ENCODE data around the gene ZNF280B. TPM values are rescaled to one million over a fixed set of nuclear protein-coding genes. Genes with fewer than 3 reads are reported as not detected.

The ZNF280B gene
- total RNA-seq (2022) (3.9 and 4.0 TPM in 2 replicates), Bru-seq, nascent RNA (percentile 63 among the genes with signal in this experiment), BruChase-seq, experiment 1, labeled RNA remaining after a 2-hour chase (percentile 73 among the genes with signal in this experiment), BruChase-seq, experiment 2, labeled RNA remaining after a 6-hour chase (percentile 55 among the genes with signal in this experiment)
- long read RNA-seq: 0 reads

GRCh38 chr22:22508274-22509176 lies at the start of gene ZNF280B:
Gene ZNF280B, minus strand, starts transcription at chr22:22508742. Its CDS starts 19,344 bp downstream, at chr22:22489398.
- H3K4me3 Mint-ChIP-seq (ENCODE audit: unreplicated experiment): peak within 1 kb of the TSS; percentile 69
- peak; percentile 74 to 84 for DNase-seq
- TF ChIP-seq CTCF (IDR thresholded peaks at IDR 0.05; ENCODE audit: insufficient read depth in 1 of 2, low read depth in 1 of 2, low read length in 1 of 2, severe bottlenecking in 1 of 2, unreplicated experiment in 1 of 2): peak; percentile 44 to 57
- Histone ChIP-seq H3K27me3 (replicated peaks; ENCODE audit: control insufficient read depth, insufficient read depth, low read length) (no peaks in the 10 kb centered on the region), H3K36me3 (ENCODE audit: control insufficient read depth, insufficient read depth, low read length) (no peaks in the 10 kb centered on the region), H3K9me3 (peaks cover 8% of the 10 kb centered on the region), H3K4me1 (no peaks in the 10 kb centered on the region), H3K4me3 (ENCODE audit: low read depth, low read length) (peak within 1 kb of the TSS; percentile 55)
- H3K27me3 Mint-ChIP-seq (ENCODE audit: insufficient read depth, unreplicated experiment): no peaks in the 10 kb centered on the region
- H3K36me3 Mint-ChIP-seq (ENCODE audit: insufficient read depth, unreplicated experiment): peaks cover 5% of the 10 kb centered on the region
- CTCF ChIA-PET: interaction anchor here (1.2 to 1.4 kb wide), 2 partner anchors 11 to 86 kb away, joined by 3 read pairs; partner anchors contain the start of gene ZNF280A
- POLR2A ChIA-PET: no interaction called here
- no peaks in the 10 kb centered on the region for H3K4me1 Mint-ChIP-seq (ENCODE audit: low read depth, unreplicated experiment)
- peaks cover 28% of the 10 kb centered on the region for H3K9me3 Mint-ChIP-seq (ENCODE audit: unreplicated experiment)
- H3K27ac Mint-ChIP-seq (ENCODE audit: unreplicated experiment): peak within 1 kb of the TSS; percentile 35
- intact Hi-C loops (cut with micrococcal nuclease; ENCODE audit: unreplicated experiment): no loop called here
- no TSS peak for BruUV-seq (replicated peaks)

- Mint-ChIP-seq H3K27me3 (ENCODE audit: insufficient read depth, unreplicated experiment) (peaks cover 7% of the 10 kb centered on the region), H3K36me3 (ENCODE audit: insufficient read depth, unreplicated experiment) (no peaks in the 10 kb centered on the region), H3K4me3 (ENCODE audit: unreplicated experiment) (no peak overlapping the region), H3K27ac (ENCODE audit: unreplicated experiment) (no peak overlapping the region), H3K4me1 (ENCODE audit: low read depth, unreplicated experiment) (no peaks in the 10 kb centered on the region), H3K9me3 (ENCODE audit: unreplicated experiment) (no peaks in the 10 kb centered on the region)
- POLR2A ChIA-PET: no interaction called here
- intact Hi-C loops (cut with micrococcal nuclease; ENCODE audit: unreplicated experiment): no loop called here
- DNase-seq: no peak
- CTCF ChIA-PET: no interaction called here
- TF ChIP-seq CTCF (IDR thresholded peaks at IDR 0.05; ENCODE audit: insufficient read depth in 1 of 2, low read depth in 1 of 2, low read length in 1 of 2, severe bottlenecking in 1 of 2, unreplicated experiment in 1 of 2): no peak
- no peaks in the 10 kb centered on the region for H3K9me3 ChIP-seq
- BruUV-seq (replicated peaks): no TSS peak
- no peaks in the 10 kb centered on the region for H3K36me3 ChIP-seq (ENCODE audit: control insufficient read depth, insufficient read depth, low read length)
- no peaks in the 10 kb centered on the region for H3K27me3 ChIP-seq (replicated peaks; ENCODE audit: control insufficient read depth, insufficient read depth, low read length)
- no peak overlapping the region for H3K4me3 ChIP-seq (ENCODE audit: low read depth, low read length)
- H3K4me1 ChIP-seq: no peaks in the 10 kb centered on the region
Observed at GRCh38 chr22:22556995-22557925, 48.7 kb upstream of the ZNF280B start.

- POLR2A ChIA-PET: no interaction called here
- CTCF ChIA-PET: no interaction called here
- no peaks in the 10 kb centered on the region for H3K4me1 Mint-ChIP-seq (ENCODE audit: low read depth, unreplicated experiment)
- H3K27me3 Mint-ChIP-seq (ENCODE audit: insufficient read depth, unreplicated experiment): peaks cover 4% of the 10 kb centered on the region
- Histone ChIP-seq H3K27me3 (replicated peaks; ENCODE audit: control insufficient read depth, insufficient read depth, low read length) (no peaks in the 10 kb centered on the region), H3K9me3 (no peaks in the 10 kb centered on the region), H3K36me3 (ENCODE audit: control insufficient read depth, insufficient read depth, low read length) (no peaks in the 10 kb centered on the region), H3K4me1 (no peaks in the 10 kb centered on the region), H3K4me3 (ENCODE audit: low read depth, low read length) (no peak overlapping the region)
- H3K36me3 Mint-ChIP-seq (ENCODE audit: insufficient read depth, unreplicated experiment): no peaks in the 10 kb centered on the region
- no peak overlapping the region for H3K4me3 Mint-ChIP-seq (ENCODE audit: unreplicated experiment)
- no TSS peak for BruUV-seq (replicated peaks)
- no peak for DNase-seq
- no peaks in the 10 kb centered on the region for H3K9me3 Mint-ChIP-seq (ENCODE audit: unreplicated experiment)
- intact Hi-C loops (cut with micrococcal nuclease; ENCODE audit: unreplicated experiment): no loop called here
- TF ChIP-seq CTCF (IDR thresholded peaks at IDR 0.05; ENCODE audit: insufficient read depth in 1 of 2, low read depth in 1 of 2, low read length in 1 of 2, severe bottlenecking in 1 of 2, unreplicated experiment in 1 of 2): no peak
- no peak overlapping the region for H3K27ac Mint-ChIP-seq (ENCODE audit: unreplicated experiment)
Observed at GRCh38 chr22:22556578-22556977, 48.0 kb upstream of the ZNF280B start.

Measured in Caco-2 (cell line).